ELF-1 (cell line): ENCODE results near the gene TIMM50.
"Not testable (repeated sequence)": the region's sequence is repeated elsewhere in the genome, so short reads cannot be mapped to it uniquely, and the experiment has no call there.

Experiments used
- DNase-seq: peaks from one replicate; pipeline ENCODE4 v3.0.0-alpha.2; 2016; ENCODE audit warnings: low read depth, low spot score

Gene TIMM50

DNA sequence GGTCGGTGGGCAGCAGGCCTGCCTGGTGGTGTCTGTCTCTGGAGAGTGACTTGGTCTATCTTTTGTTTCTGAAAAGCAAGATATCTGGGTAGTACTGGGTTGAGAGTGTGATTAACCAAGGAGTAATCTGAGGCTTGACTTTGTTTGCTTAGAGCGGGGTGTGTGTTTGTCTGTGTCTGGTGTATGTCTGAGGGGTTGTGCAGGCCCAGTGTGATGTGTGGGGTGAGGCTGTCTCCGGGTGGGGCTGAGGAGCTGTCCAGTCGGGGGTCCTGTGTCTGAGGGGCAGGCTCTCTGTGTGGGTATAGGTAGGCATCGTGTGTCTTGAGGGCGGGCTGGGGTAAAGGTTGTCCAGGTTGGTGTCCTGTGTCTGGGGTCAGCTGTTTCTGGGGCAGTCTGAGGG, 11.1 kb upstream of the TIMM50 start:
- DNase-seq: no peak

DNA sequence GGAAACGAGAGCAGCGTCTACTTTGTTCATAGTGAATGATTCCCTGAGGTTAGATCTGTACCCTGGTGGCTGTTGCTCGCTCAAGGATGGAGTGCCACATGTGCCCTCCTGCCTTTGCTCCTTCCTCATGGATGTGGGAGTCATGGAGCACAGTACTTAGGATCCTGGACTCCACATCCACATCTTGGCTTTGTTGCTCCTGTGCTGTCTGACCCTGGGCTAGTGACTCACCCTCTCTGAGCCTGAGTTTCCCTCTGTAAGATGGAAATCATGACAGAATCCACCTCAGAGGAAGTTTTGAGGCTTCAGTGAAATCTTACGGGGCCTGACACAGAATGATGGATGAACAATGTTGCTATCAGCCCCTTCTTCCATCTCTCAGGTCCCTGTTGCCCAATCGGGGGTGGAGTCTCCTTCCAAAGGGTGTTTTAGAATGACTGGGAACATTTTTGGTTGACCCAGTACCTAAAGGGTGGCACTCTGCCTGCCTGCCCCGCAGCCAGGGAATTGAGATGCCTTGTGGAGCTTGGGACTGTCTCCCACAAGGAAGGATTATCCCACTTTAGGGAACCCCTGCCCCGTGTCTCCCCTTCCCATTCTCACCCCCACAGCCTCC, 9.8 kb upstream of the TIMM50 start:
- DNase-seq: no peak

DNA sequence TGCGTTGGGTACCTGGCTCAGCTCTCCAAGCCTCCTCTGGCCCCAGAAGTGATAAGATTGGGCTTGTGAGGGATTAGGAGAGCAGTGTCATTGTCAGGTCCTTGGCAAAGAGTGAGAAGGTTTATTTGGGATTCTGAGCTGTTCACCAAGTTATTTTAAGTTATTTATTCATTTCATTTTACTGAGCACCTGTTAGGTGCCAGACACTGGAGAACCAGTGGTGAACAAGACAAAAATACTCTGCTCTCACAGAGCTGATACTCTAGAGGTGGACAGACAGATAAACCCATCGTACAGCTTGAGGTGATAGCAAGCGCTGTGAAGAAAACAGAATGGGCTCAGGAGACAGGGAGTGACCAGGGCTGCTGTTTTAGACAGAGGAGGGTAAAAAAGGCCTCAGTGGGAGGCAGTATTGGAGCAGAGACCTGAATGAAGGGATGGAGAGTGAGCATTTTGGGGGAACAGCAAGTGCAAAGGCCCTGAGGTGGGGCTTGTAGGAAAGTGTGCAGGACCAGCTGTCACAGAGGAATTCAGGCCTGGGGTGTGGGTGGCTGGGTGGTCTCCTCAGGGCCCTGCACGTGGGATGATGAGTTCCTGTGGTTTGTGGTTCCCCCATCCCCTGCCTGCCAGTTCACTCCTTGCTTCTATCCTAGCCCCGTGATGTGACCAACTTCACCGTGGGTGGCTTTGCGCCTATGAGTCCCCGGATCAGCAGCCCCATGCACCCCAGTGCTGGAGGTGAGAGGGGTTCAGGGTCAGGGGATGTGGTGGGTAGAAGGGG, 8.7 kb upstream of the TIMM50 start:
- DNase-seq: no peak

DNA sequence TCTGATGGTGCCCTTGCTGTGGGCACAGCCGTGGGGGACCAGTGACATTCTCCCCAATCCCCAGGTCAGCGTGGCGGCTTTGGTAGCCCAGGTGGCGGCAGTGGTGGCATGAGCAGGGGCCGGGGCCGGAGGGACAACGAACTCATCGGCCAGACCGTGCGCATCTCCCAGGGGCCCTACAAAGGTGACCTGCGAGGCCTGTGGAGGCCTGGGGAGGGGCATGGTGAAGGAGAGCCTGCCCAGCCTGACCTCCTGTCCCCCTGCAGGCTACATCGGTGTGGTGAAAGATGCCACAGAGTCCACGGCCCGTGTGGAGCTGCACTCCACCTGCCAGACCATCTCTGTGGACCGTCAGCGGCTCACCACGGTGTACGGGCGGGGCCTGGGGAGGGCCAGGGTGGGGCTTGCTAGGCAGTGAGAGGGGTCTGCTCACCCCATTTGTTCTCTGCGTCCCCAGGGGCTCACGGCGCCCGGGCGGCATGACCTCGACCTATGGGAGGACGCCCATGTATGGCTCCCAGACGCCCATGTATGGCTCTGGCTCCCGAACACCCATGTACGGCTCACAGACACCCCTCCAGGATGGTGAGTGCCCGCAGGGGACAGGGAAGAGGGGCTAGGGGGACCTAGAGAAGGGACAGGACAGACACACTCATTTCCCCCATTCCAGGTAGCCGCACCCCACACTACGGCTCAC, 7.7 kb upstream of the TIMM50 start:
- no peak for DNase-seq

DNA sequence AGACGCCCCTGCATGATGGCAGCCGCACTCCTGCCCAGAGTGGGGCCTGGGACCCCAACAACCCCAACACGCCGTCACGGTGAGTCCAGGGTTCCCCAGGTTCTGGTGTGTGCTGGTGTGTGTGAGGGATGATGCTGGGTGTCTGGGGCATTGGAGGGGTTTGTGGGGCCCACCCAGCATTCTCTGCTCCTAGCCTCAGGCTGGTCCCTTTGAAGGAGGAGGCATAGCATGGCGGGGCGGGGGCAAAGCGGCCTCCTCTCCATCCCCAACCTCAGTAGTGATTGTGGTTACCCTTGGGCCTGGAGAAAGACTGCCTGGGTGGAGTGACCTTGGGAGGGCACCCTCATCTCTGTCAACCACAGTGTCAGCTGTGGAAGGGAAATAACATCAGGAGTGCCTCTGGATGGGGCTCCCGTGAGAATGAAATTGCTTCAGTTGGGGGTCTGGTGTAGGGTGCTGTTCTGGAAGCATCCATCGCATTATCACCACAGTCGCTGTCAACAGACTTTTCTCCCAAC, 7.1 kb upstream of the TIMM50 start:
- DNase-seq: no peak

DNA sequence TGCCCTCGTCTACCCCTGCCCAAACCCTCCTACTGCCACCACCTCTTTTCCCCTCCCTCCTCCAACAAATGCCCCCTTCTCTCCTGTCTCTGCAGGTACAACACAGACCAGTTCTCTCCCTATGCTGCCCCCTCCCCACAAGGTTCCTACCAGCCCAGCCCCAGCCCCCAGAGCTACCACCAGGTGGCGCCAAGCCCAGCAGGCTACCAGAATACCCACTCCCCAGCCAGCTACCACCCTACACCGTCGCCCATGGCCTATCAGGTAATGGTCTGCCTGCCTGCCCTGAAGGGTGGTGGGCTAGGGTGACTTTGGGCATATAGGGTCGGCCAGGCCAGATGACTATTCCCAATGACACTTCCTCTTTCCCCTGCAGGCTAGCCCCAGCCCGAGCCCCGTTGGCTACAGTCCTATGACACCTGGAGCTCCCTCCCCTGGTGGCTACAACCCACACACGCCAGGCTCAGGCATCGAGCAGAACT, 6.5 kb upstream of the TIMM50 start:
- peak; percentile 77 for DNase-seq

DNA sequence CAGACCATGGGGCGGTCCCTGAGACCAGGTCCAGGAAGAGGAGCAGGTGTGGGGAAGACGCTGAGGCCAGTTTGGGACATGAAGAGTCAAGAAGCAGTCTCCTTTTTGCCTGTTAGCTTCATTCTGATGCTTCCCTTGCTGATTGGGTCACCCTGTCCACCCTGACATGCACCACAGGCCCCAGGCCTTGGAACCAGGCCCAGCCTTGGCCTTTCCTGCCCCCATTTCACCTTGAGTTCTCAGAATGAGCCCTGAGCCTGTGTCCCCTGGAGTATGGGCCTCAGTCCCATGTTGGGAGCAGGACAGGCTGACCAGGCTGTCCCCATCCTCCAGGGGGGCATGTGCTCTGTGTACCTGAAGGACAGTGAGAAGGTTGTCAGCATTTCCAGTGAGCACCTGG, 4.9 kb upstream of the TIMM50 start:
- DNase-seq: no peak

DNA sequence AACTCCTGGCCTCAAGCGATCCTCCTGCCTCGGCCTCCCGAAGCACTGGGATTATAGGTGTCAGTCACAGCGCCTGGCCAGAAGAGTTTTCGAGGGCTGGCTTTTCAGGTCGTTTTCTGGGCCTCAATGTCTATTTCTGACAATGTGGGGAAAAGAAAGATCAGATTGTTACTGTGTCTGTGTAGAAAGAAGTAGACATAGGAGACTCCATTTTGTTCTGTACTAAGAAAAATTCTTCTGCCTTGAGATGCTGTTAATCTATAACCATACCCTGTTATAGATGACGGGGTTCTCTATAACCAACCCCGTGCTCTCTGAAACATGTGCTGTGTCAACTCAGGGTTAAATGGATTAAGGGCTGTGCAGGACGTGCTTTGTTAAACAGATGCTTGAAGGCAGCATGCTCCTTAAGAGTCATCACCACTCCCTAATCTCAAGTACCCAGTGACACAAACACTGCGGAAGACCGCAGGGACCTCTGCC, 1.3 kb upstream of the TIMM50 start:
- not testable (repeated sequence) for DNase-seq

DNA sequence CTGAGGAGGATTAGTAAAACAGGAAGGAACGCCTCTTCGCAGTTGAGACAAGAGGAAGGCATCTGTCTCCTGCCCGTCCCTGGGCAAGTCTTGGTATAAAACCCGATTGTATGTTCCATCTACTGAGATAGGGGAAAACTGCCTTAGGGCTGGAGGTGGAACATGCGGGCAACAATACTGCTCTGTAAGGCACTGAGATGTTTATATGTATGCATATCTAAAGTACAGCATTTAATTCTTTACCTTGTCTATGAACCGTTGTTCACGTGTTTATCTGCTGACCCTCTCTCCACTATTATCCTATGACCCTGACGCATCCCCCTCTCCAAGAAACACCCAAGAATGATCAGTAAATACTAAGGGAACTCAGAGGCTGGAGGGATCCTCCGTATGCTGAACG, 722 bp upstream of the TIMM50 start:
- DNase-seq: no peak

DNA sequence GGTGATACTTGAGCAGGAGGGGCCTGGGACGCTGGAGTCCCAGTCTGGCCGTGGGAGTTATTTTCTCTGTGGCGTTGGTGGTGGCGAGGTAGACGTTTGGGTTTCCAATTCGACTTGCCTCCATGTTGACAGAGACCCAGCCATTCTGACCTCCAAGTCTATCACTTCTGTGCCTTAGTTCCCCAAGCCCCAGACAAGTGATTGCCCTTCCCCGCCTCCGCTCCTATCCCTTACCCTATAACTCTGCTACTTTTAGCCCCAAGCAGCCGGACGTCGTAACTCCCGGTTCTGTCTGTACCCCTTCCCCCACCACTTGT, 549 bp downstream of the TIMM50 start:
- DNase-seq: no peak

DNA sequence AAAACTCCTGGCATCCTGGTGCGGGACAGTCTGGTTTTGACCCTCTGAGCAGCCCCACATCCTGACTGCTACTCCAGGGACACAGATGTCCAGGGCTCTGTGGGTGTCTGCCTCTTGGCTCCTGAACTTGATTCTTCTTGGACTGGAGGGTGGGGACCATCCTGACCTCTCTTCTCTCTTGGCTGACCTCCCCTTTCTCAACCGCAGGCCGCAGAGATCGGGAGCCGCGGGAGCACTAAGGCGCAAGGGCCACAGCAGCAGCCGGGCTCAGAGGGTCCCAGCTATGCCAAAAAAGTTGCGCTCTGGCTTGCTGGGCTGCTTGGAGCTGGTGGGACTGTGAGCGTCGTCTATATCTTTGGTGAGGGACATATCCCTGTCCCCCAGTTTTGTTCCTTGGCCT, 1.0 kb downstream of the TIMM50 start:
- no peak for DNase-seq

DNA sequence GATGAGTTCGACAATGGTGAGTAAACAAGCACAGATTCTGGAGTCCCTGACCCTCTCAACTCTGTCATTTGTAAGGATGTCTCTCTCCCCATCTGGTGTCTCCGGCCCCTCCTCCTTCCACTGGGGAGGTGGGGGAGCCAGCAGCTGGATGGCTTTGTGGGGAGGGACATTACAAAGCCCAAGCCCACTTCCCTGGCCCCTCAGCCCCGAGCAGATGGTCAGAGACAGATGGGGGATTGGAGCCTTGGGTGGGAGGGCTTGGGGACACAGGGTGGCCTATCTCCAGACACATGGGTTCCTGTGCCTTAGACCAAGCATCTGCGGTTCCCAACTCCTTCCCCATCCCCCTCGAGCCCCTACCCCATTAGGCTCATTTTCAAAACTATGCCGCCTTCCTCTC, 2.5 kb downstream of the TIMM50 start:
- no peak for DNase-seq

DNA sequence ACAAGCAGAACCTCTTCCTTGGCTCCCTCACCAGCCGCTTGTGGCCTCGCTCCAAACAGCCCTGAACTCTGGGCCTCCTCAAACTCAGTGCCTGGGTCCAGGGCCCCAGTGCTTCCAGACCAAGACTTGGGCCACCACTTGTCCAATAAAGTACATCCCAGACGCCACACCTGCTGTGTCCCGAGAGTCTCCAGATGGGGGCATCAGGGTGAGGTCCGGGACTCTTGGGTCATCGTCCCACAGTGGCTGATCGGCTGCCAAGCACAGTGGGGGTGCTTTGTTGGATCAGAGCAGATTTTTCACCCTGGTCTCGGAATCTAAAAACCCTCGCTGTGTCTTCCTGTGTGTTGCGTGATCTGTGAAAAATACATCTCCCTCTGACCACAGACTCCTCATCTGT, 9.1 kb downstream of the TIMM50 start:
- DNase-seq: no peak

DNA sequence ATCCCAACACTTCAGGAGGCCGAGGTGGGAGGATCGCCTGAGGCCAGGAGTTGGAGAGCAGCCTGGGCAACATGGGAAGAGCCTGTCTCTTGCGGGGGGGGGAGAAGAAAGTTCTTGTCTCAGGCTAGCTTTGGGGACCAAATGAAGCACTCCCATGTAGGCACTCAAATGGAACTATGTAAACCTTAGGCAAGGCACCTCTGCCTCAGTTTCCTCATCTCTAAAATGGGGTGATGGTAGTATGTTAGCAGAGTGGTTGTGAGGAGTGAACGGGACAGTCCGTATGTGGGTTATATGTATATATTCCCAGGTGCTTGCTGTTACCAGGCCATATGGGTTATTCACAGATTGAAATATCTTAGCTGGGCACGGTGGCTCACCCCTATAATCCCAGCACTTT, 11.6 kb downstream of the TIMM50 start:
- no peak for DNase-seq

DNA sequence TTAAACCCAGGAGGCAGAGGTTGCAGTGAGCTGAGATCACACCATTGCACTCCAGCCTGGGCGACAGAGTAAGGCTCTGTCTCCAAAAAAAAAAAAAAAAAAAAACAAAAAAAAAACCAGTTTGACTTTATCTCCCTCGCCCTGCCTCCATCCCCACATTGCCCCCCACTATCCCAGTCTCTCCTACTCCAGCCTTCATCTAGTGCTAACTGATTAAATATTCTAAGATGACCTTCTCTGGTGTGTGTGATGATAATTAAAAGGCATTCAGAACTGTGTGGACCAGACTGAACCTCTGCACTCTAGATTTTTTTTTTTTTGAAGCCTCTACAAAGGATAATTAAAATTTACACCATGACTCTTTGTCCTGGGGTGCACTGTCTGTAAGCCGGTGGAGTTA, 12.2 kb downstream of the TIMM50 start:
- no peak for DNase-seq

DNA sequence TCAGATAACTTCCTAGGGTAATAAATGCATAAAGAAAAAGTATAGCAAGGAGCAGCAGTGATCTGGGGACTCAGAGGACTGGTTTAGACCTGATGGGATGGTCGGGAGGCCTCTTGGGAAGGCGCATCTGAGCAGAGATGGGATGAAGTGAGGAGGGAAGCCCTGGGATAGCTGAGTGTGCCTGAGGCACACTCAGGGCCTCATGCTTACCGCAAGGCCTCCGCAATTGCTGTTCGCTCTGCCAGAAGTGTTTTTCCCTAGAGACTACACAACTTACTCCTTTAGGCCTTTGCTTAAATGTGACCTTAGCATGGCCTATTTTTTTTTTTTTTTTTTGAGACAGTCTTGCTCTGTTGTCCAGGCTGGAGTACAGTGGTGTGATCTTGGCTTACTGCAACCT, 14.0 kb downstream of the TIMM50 start:
- no peak for DNase-seq

DNA sequence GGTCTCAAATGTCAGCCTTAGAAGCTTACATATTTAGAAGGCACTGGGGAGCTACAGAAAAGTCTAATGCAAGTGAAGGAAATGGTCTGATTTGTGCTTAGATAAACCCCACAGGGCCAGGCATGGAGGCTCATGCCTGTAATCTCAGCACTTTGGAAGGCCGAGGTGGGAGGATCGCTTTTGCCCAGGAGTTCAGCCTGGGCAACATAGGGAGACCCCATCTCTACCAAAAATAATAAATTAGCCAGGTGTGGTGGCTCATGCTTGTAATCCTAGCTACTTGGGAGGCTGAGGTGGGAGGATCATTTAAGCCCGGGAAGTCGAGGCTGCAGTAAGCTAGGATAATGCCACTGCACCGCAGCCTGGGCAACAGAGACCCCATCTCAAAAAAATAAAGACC, 15.4 kb downstream of the TIMM50 start:
- no peak for DNase-seq

DNA sequence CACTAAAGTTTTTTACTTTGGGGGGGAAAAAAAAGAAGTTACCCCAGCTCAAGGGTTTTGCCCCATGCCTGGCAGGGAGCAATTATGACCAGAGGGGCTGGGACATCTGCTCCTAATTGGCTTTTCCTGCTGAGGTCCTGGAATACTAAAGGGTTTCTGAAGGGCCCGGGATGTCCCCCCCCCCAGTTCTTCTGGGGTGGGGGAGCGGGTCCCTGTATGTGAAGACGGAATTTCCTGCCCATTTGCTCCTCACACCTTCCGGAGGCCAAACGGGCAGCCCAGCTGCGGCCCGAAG, 17.0 kb downstream of the TIMM50 start:
- DNase-seq: no peak

DNA sequence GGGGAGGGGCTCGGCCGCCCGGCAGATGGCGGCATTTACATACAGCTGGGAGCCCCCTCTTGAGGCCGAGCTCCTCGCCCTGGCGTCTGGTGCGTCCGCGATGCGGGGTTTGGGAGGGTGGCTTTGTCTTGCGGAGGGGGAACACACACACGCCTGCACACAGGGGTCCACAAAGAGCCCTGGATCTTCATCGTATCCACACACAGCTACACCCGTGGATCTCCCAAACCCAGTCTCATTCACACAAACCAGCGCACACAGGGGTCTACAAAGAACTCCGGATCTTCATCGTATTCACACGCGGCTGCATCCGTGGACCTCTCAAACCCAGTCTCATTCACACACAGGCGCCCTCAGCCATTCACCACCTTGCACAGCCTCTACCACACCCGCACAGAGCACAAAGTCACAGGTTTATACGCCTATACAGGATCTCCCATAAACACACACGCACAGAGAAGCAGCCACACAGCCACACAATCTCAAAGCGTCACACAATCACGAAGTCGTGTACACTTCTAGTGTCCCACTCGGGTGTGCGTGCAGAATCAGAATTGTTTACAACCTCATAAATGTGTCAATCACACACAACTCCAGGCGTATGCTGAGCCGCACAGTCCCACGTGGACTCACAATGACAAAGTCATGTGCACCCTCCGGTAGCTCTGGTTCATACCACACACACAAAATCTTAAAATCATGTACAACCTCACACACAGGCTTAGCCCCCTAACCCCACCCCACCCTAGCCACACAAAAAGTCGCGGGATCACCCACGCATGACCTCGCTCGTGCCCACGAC, 17.6 kb downstream of the TIMM50 start:
- peak; percentile 84 for DNase-seq

DNA sequence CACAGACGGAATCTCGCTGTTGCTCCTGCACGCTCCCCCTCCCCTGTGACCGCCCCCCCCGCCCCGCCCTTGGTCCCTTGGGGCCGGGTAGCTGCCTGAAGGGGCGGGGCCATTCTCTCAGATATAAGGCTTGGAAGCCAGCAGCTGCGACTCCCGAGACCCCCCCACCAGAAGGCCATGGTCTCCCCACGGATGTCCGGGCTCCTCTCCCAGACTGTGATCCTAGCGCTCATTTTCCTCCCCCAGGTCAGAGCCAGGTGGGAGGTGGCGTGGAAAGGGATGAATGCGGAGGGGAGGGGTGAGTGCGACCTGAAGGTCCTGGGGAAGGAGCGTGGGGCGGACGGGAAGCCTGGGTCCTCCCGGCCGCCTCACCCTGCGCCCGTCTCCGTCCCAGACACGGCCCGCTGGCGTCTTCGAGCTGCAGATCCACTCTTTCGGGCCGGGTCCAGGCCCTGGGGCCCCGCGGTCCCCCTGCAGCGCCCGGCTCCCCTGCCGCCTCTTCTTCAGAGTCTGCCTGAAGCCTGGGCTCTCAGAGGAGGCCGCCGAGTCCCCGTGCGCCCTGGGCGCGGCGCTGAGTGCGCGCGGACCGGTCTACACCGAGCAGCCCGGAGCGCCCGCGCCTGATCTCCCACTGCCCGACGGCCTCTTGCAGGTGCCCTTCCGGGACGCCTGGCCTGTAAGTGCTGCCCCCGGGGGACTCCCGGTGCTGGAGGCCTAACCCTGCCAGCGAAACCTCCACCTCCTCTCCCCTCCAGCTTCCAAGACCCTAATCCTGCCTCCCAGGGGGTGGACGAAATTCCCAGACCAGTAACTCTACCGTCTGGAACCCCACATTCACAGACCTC, 18.4 kb downstream of the TIMM50 start, which contains the start of gene DLL3:
TSS of gene DLL3 (plus strand) at position 150 of the 845 bp plus-strand sequence. CDS start at position 178, 28 bp downstream.
- no peak for DNase-seq

DNA sequence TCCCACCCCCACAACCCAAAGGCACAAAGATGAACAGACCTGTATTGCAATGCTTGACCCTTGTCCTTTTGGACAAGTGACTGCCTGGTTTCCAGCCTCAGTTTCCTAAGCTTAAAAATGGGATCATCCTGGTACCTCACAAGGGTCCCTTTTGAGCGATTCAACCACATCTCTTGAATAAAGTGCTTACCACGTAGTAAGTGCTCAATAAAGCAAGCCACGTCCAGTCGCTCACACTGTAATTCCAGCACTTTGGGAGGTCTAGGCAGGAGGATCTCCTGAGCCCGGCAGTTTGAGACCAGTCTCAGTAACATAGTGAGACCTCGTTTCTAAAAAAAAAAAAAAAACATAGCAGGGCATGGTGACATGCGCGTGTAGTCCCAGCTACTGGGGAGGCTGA, 19.3 kb downstream of the TIMM50 start:
- no peak for DNase-seq
